Stimulated activated CD4-positive, alpha-beta T cell treated with anti-CD3 and anti-CD28 coated beads, Interleukin-2, amount 100 ng/mL, for 4 hours (primary cell): Measurements from ENCODE around the gene ZFHX3.
"Not testable (repeated sequence)": the region's sequence is repeated elsewhere in the genome, so short reads cannot be mapped to it uniquely, and the experiment has no call there.

Source experiments
- DNase-seq: peaks from one replicate; pipeline ENCODE4 v3.0.0-alpha.2; 2020; ENCODE audit warnings: low read depth

The ZFHX3 gene

GRCh38 chr16:72995882-72996270 lies 52.1 kb downstream of the ZFHX3 start:
- not testable (repeated sequence) for DNase-seq

- no peak for DNase-seq
These were observed 52.6 kb downstream of the ZFHX3 start for GRCh38 chr16:72995151-72995881.

- DNase-seq = no peak
These were observed 55.8 kb downstream of the ZFHX3 start for GRCh38 chr16:72992142-72992601.

GRCh38 chr16:72991644-72992043 lies 56.3 kb downstream of the ZFHX3 start:
- no peak for DNase-seq

GRCh38 chr16:72991211-72991610 lies 56.7 kb downstream of the ZFHX3 start:
- no peak for DNase-seq

- no peak for DNase-seq
These were observed 57.4 kb downstream of the ZFHX3 start for GRCh38 chr16:72990571-72990970.

- DNase-seq = no peak
These were observed 58.1 kb downstream of the ZFHX3 start for GRCh38 chr16:72989579-72990551.

- not testable (repeated sequence) for DNase-seq
These were observed 58.7 kb downstream of the ZFHX3 start for GRCh38 chr16:72989203-72989578.

- DNase-seq = no peak
These were observed 59.4 kb downstream of the ZFHX3 start for GRCh38 chr16:72988569-72988968.

GRCh38 chr16:72987480-72987901 lies 60.4 kb downstream of the ZFHX3 start:
- DNase-seq = no peak

- no peak for DNase-seq
These were observed 61.9 kb downstream of the ZFHX3 start for GRCh38 chr16:72985995-72986394.

GRCh38 chr16:72985148-72985941 lies 62.6 kb downstream of the ZFHX3 start:
- DNase-seq = no peak

- no peak for DNase-seq
These were observed 64.1 kb downstream of the ZFHX3 start for GRCh38 chr16:72983728-72984350.

- DNase-seq = no peak
These were observed 64.7 kb downstream of the ZFHX3 start for GRCh38 chr16:72983241-72983640.

- no peak for DNase-seq
These were observed 68.0 kb downstream of the ZFHX3 start for GRCh38 chr16:72979974-72980373.

GRCh38 chr16:72978212-72978611 lies 69.7 kb downstream of the ZFHX3 start:
- no peak for DNase-seq

GRCh38 chr16:72977127-72977526 lies 70.8 kb downstream of the ZFHX3 start:
- DNase-seq = no peak

GRCh38 chr16:72976438-72977064 lies 71.4 kb downstream of the ZFHX3 start:
- no peak for DNase-seq

GRCh38 chr16:72975809-72976437 lies 72.0 kb downstream of the ZFHX3 start:
- no peak for DNase-seq

GRCh38 chr16:72974142-72974769 lies 73.7 kb downstream of the ZFHX3 start:
- no peak for DNase-seq
